Mammary epithelial cell (primary cell): ENCODE results near the gene MRPL12.

Source experiments
- CTCF ChIP-seq, 2 donors: IDR thresholded peaks in 1 of 2; conservative IDR thresholded peaks in 1 of 2; 2 replicates each; pipeline ENCODE4 v1.5.1; 2011 to 2012; ENCODE audit warnings: inconsistent platforms in 2 of 2, low read length in 2 of 2, mild to moderate bottlenecking in 2 of 2, control low read depth in 1 of 2, low read depth in 1 of 2; ENCODE audit not compliant: insufficient read depth in 1 of 2; ENCODE audit errors: extremely low read depth in 1 of 2
- EZH2 ChIP-seq: IDR thresholded peaks from 2 replicates; pipeline ENCODE4 v1.6.1; 2012; ENCODE audit warnings: low read length, inconsistent platforms, borderline replicate concordance

- no peak for TF ChIP-seq CTCF (conservative IDR thresholded peaks at IDR 0.05 in 1 of 2, IDR thresholded peaks at IDR 0.05 in 1 of 2; ENCODE audit: extremely low read depth in 1 of 2, insufficient read depth in 1 of 2, low read depth in 1 of 2, low read length in 2 of 2)
- TF ChIP-seq EZH2: no peak
Observed at GRCh38 chr17:81662002-81662401, 41.2 kb upstream of the MRPL12 start.
